NCI-H2171 treated with DMSO at 0.1 percent for 48 hours (cell line): ENCODE results near the gene NIFK.
"Not testable (repeated sequence)": the region's sequence is repeated elsewhere in the genome, so short reads cannot be mapped to it uniquely, and the experiment has no call there.

Experiments used
- DNase-seq: peaks from one replicate; lab custom pipeline; 2025; lab: John Stamatoyannopoulos, UW

The NIFK gene

GRCh38 chr2:121731366-121731765 is 5.3 kb downstream of the NIFK start:
- no peak for DNase-seq

- DNase-seq, result no peak
Observed at GRCh38 chr2:121727950-121728349, 8.7 kb downstream of the NIFK start.

DNA sequence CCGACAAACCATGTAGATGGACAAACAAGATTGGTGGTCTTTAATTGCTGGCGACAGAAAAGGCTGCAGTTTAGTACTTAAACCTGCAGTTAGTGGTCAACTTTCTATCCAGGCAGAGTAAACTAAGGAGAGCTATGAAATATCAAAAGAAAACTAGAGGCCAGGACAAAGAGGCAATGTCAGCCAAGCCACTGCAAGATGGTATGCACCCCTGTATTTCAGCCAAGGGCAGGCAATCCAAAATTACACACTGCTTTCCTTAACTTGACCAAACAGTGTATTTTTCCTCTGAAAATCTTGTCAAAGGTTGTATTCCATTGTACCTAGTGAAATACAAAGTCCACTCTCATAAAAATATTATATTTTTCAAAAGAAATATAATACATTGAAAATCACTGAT is 9.3 kb downstream of the NIFK start:
- DNase-seq, result no peak

GRCh38 chr2:121723316-121723715 is 13.4 kb downstream of the NIFK start:
- no peak for DNase-seq

DNA sequence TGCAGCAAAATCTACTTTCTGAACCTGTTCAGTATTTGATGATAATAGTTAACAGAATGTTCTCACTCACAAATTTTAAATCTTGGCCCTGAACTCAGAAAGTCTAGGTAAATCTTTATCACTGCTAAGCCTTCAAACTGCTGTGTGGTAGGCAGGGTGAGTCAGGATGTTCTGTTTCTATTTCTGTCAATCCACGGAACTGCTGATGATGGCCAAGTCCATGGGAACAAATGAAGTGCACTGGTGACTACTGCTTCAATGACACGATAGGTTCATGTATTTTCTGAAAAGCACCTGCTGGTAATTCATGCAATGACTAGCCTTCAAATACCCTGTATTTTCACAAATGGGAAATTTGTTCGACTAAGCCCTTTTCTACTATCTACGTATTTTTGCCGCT is 14.2 kb downstream of the NIFK start:
- DNase-seq, result no peak

GRCh38 chr2:121721926-121722325 is 14.7 kb downstream of the NIFK start:
- no peak for DNase-seq

GRCh38 chr2:121717529-121717928 is 19.1 kb downstream of the NIFK start:
- no peak for DNase-seq

- no peak for DNase-seq
Observed at GRCh38 chr2:121716126-121716525, 20.5 kb downstream of the NIFK start.

GRCh38 chr2:121711481-121711880 is 25.2 kb downstream of the NIFK start:
- not testable (repeated sequence) for DNase-seq

DNA sequence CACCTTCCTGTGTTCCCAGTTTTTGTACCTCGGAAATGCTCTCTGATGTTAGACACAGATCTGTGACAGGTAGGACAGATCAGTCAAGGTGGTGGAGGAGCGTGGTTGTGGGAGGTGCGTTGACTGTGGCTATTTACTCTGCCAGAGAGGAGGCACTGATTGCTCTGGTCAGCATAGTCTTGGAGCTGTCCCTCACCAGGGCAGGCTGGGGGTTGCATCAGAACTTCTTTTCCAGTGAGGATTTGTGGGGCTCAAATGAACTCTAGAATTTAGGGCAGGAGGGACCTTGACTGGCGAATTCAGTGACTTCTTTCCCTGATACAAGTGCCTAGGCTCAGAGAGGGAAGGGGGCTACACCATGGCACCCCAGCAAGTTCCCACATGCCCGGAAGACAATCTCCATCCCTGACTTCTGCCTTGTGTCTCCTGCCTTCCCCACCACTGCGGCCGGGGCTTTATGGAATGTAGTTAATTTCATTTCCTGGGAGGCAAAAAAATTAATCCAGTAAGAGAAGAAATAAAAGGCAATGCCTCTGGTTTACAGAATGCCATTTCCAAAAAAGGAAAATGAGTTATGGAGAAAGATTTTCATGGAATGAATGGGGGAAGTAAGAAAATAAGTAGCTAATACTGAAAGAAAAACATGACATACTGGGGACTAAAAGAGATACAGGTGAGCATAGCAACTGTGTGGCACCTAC is 26.1 kb downstream of the NIFK start:
- DNase-seq, result no peak

GRCh38 chr2:121709776-121710469 is 26.8 kb downstream of the NIFK start:
- no peak for DNase-seq

DNA sequence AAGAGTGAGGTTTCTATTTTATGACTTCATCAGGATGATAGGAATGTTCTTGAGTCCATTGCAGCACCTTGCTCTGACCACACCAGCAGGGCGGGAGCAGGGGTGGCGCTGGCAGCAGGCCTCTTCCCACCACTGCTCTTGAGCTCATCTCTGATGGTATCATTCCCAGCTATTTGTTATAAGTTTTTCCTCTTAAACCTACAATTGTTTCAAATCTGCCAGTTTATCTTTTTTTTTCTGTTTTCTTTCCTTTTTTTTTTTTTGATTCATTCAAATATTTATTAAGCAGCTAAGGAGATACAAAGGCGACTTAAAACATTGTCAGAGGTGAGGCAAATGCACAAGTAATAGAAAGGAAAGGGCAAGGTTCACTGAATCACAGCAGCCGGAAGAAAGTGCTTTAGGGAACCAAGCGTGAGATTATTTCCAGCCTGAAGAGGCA is 28.7 kb downstream of the NIFK start:
- DNase-seq, result no peak

DNA sequence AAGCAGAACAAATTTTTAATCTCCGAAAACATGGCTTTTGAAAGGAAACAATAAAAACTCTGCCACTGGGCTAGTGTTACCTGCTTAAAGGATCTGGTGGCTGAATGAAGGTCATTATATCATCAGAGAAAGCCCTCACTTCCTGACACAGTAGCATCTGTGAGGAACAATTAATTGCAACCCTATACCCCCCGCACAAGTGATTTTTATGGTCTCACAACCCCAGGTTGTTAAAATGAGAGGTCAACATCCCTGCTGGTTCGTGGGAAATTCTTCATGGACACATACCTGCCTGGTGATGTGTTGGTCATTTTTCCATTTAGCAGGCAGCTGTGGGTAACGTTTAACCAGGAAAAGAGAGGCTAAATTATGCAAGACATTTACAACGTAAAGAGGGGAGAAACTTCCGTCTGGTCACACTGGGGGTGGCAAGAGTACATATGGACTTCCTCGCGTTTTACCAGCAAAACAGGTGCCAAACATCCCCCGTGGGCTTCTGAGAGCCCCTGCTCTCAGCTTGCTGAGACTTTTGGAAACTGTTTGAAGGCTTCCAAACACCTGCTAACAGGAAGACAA is 29.2 kb downstream of the NIFK start:
- DNase-seq, result peak; percentile 45

- no peak for DNase-seq
Observed at GRCh38 chr2:121705958-121706357, 30.7 kb downstream of the NIFK start.

DNA sequence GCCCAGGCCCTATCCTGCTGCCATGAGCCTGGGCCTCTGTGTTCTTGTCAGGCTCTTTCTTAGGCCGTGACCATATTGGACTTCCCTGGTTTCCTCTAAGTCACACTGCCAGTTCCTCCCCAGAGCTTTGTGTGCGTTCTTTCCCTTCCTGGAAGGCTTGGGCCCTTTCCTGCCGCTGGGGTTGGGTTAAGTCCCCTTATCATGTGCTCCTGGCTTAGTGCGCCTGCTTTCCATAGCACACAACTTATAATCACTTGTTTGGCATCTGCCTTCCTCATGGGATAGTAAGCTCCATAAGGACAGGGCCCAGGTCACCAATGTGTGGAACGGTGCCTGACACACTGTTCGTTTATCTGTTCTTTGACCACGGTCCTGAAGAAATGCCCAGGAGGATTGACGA is 31.3 kb downstream of the NIFK start:
- no peak for DNase-seq

DNA sequence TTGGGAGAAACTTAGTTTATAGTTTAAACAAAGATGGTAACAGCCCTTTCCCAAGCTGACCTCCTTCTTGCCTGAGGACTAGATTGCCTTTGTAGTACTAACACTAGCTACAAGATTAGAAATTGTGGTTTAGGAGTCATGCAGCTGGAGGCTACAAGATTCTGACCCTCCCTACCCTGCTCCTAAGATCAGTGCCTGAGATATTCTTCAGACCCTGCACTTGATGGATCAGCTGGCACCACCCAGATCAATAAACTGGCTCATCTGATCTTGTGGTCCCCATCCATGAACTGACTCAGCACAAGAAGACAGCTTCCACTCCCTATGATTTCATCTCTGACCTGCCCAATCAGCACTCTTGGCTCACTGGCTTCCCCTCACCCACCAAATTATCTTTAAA is 34.9 kb downstream of the NIFK start:
- DNase-seq, result not testable (repeated sequence)

DNA sequence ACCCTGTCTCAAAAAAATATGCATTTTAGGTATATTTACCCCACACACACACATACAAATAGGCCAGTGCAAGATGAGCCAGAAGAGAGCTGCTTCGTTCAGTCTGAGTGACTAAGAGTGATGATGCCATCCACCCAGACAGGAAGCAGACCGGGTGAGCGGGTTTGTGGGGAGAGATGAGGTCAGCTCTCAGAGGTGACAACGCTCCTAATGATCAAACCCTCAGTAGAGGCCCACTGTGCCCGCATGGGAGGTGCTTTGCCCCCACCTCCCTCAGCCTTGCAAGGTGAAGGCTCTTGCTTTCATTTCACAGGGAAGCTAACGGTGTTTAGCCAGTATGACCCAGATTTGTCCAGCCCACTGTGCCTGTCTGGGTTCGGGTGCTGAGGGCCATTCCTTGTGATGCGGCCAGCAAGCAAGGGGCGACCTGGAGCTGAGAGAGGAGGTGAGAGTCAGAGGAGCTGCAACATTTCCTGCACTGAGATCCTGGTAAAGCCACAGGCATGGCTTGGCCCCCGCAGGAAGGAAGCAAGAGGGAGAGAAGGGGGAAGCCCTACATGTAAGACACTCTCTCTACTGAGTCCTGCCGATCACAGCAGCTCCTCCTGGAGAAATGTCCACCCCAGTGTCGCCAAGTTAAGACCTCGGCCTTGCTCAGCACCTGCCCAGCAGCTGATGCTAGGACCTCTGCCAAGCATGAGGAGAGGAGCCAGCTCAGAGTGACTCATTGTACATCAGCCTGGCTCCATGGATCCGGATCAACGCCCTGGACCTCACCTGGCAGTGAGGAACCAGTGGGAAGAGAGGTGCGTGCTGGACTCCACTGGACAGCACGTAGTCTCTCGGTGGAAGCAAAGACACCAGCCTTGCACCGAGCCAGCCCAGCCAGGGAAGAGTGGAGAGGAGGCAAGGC is 37.0 kb downstream of the NIFK start:
- DNase-seq, result no peak

GRCh38 chr2:121698318-121698930 is 38.3 kb downstream of the NIFK start:
- no peak for DNase-seq

- no peak for DNase-seq
Observed at GRCh38 chr2:121697108-121697631, 39.5 kb downstream of the NIFK start.

DNA sequence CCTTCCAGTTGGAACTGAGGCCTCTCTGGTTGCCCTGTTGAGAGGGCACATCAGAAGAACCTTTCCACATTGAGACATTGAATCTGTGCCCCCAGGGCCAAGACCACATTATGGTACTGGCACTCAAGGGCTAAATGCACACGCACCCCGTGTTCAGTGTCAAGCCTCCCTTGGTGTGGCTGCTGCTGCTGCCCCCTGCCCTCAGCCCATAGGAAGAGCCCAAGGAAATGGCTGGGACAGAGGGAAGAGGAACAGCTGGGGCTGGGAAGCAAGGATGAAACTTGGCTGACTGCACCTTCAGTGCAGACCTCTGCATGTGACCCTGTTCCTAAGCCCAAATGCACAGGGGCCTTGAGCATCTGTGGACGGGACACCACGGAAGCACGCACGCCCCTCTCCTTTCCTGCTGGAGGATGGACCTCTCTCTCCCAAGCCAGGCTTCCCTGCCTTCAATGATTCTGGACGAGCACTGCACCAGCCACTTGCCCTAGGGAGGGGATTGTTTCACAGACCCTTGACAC is 40.2 kb downstream of the NIFK start:
- DNase-seq, result no peak

GRCh38 chr2:121695171-121695451 is 41.6 kb downstream of the NIFK start:
- DNase-seq, result no peak
